Astrocyte (in vitro differentiated cells and primary cell): Measurements from ENCODE around the gene AK1. TPM values are rescaled to one million over a fixed set of nuclear protein-coding genes. Genes with fewer than 3 reads are reported as not detected.

ENCODE experiments used
- DNase-seq: peaks from one replicate; pipeline ENCODE4 v3.0.0-alpha.2; 2010; ENCODE audit warnings: low read depth
- FAIRE-seq: peaks from 2 replicates; lab custom pipeline; 2011; peaks lifted over from hg19 to GRCh38; lab: Jason Lieb, UNC
- H2AFZ ChIP-seq: 2 replicates; pipeline ENCODE4 v1.6.0; 2012; ENCODE audit warnings: low read depth, low read length, inconsistent platforms
- H3K27ac ChIP-seq: 2 replicates; pipeline ENCODE4 v1.5.1; 2011; ENCODE audit warnings: low read depth, low read length, inconsistent platforms
- H3K27me3 ChIP-seq: 2 replicates; pipeline ENCODE4 v1.6.0; 2011; ENCODE audit warnings: low read length, inconsistent platforms; ENCODE audit not compliant: insufficient read depth
- H3K36me3 ChIP-seq: 2 replicates; pipeline ENCODE4 v1.5.1; 2011; ENCODE audit warnings: low read length, inconsistent platforms; ENCODE audit not compliant: insufficient read depth
- H3K4me1 ChIP-seq: 2 replicates; pipeline ENCODE4 v1.5.1; 2011; ENCODE audit warnings: low read length, inconsistent platforms; ENCODE audit not compliant: insufficient read depth
- H3K4me2 ChIP-seq: 2 replicates; pipeline ENCODE4 v1.6.0; 2012; ENCODE audit warnings: low read length, inconsistent platforms
- H3K4me3 ChIP-seq: 2 replicates; pipeline ENCODE4 v1.5.1; 2011; ENCODE audit warnings: low read depth, mild to moderate bottlenecking, low read length, inconsistent platforms; ENCODE audit not compliant: insufficient read depth
- H3K79me2 ChIP-seq: 2 replicates; pipeline ENCODE4 v1.6.0; 2012; ENCODE audit warnings: mild to moderate bottlenecking, low read length, inconsistent platforms; ENCODE audit not compliant: insufficient read depth
- H3K9ac ChIP-seq: 2 replicates; pipeline ENCODE4 v1.6.0; 2012; ENCODE audit warnings: mild to moderate bottlenecking, low read length, inconsistent platforms
- H3K9me3 ChIP-seq: 2 replicates; pipeline ENCODE4 v1.5.1; 2012; ENCODE audit warnings: low read depth, mild to moderate bottlenecking, low read length, inconsistent platforms; ENCODE audit not compliant: insufficient read depth
- H4K20me1 ChIP-seq: 2 replicates; pipeline ENCODE4 v1.6.0; 2012; ENCODE audit warnings: low read length, inconsistent platforms; ENCODE audit not compliant: insufficient read depth
- H3K27ac Mint-ChIP-seq: one replicate; pipeline ENCODE4 v1.8.0; 2021; ENCODE audit warnings: mild to moderate bottlenecking, mixed read lengths; ENCODE audit not compliant: unreplicated experiment
- H3K27me3 Mint-ChIP-seq: one replicate; pipeline ENCODE4 v1.8.0; 2021; ENCODE audit warnings: low read depth, mixed read lengths; ENCODE audit not compliant: unreplicated experiment
- H3K36me3 Mint-ChIP-seq: one replicate; pipeline ENCODE4 v1.8.0; 2021; ENCODE audit warnings: low read depth, mixed read lengths; ENCODE audit not compliant: unreplicated experiment
- H3K4me1 Mint-ChIP-seq: one replicate; pipeline ENCODE4 v1.8.0; 2021; ENCODE audit warnings: low read depth, mixed read lengths; ENCODE audit not compliant: unreplicated experiment
- H3K4me3 Mint-ChIP-seq: one replicate; pipeline ENCODE4 v1.8.0; 2021; ENCODE audit warnings: mild to moderate bottlenecking, moderate library complexity, mixed read lengths; ENCODE audit not compliant: unreplicated experiment
- H3K9me3 Mint-ChIP-seq: one replicate; pipeline ENCODE4 v1.8.0; 2021; ENCODE audit warnings: mild to moderate bottlenecking, mixed read lengths; ENCODE audit not compliant: unreplicated experiment
- EZH2 ChIP-seq: IDR thresholded peaks from 2 replicates; pipeline ENCODE4 v1.6.1; 2012; ENCODE audit warnings: mild to moderate bottlenecking, low read length, inconsistent platforms; ENCODE audit not compliant: insufficient read depth
- total RNA-seq: library from RNA; stranded (reverse); gene quantifications from 2 replicates; pipeline ENCODE4 v1.2.1, GENCODE V29; 2021
- TF ChIP-seq, protein P1 (sequence below): IDR thresholded peaks from 2 replicates; pipeline ENCODE4 v1.5.1; 2011; ENCODE audit warnings: low read depth, mild to moderate bottlenecking, inconsistent platforms, low read length, moderate library complexity; ENCODE audit not compliant: insufficient read depth

AK1 gene
- total RNA-seq, 1 donor from 2014 or later, result 78.0 TPM

DNA sequence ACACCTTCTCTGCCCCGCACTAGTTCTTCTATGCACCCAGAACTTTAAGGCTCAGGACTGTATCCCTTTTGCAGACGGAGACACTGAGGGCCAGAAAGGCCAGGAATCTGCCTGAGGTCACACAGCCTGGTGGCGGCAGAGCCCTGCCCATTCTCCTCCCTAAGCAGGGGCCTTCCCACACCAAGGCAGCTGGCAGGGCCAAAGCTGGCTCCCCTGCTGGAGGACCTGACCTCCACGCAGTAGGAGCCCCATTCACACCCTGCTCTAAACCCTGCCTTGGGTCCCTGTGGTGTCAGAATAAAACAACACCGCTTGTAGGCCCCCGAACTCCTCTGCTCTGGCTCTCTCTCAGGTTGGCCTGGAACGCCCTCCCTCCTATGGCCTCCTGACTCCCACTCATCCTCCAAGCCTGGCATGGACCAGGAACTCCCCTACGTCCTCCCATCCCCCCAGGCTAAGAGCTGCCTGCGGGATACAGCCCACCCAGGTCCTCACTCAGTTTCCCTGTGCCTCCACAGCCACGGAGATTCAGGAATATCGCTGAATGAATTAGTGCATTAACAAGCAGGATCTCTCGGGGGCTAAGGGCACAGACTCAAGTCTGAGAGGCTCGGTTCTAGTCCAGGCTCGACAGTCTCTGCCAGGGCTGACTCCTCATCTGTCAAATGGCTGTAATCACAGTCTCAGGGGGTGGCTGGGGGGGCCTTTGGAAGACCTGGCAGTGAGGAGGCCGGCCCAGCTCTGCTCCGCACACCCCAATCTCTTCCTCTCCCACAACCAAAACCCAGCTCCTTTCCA lies 19.1 kb upstream of the AK1 start:
- no peak overlapping the region for H3K9ac ChIP-seq
- DNase-seq (no peak), FAIRE-seq (no peak)
- peaks cover 36% of the 10 kb centered on the region for H3K36me3 ChIP-seq
- H3K4me1 Mint-ChIP-seq, result peaks cover 13% of the 10 kb centered on the region
- peaks cover 31% of the 10 kb centered on the region for H3K79me2 ChIP-seq
- H3K4me2 ChIP-seq, result peak overlapping the region; percentile 83
- H3K9me3 Mint-ChIP-seq, result no peaks in the 10 kb centered on the region
- H3K27ac ChIP-seq, result no peak overlapping the region
- H3K27me3 ChIP-seq, result no peaks in the 10 kb centered on the region
- H3K36me3 Mint-ChIP-seq, result peaks cover 37% of the 10 kb centered on the region
- no peak overlapping the region for H2AFZ ChIP-seq
- TF ChIP-seq EZH2, result no peak
- TF ChIP-seq, protein P1, sequence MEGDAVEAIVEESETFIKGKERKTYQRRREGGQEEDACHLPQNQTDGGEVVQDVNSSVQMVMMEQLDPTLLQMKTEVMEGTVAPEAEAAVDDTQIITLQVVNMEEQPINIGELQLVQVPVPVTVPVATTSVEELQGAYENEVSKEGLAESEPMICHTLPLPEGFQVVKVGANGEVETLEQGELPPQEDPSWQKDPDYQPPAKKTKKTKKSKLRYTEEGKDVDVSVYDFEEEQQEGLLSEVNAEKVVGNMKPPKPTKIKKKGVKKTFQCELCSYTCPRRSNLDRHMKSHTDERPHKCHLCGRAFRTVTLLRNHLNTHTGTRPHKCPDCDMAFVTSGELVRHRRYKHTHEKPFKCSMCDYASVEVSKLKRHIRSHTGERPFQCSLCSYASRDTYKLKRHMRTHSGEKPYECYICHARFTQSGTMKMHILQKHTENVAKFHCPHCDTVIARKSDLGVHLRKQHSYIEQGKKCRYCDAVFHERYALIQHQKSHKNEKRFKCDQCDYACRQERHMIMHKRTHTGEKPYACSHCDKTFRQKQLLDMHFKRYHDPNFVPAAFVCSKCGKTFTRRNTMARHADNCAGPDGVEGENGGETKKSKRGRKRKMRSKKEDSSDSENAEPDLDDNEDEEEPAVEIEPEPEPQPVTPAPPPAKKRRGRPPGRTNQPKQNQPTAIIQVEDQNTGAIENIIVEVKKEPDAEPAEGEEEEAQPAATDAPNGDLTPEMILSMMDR, result no peak
- H3K27ac Mint-ChIP-seq, result no peak overlapping the region
- no peak overlapping the region for H3K4me3 ChIP-seq
- peaks cover 38% of the 10 kb centered on the region for H4K20me1 ChIP-seq
- H3K4me3 Mint-ChIP-seq, result no peak overlapping the region
- peaks cover 13% of the 10 kb centered on the region for H3K9me3 ChIP-seq
- no peaks in the 10 kb centered on the region for H3K27me3 Mint-ChIP-seq
- peaks cover 24% of the 10 kb centered on the region for H3K4me1 ChIP-seq

- no peaks in the 10 kb centered on the region for H3K9me3 Mint-ChIP-seq
- Histone ChIP-seq H3K27ac (no peak overlapping the region), H3K79me2 (peaks cover 31% of the 10 kb centered on the region), H2AFZ (no peak overlapping the region), H3K27me3 (no peaks in the 10 kb centered on the region), H3K4me2 (no peak overlapping the region), H3K4me1 (peaks cover 24% of the 10 kb centered on the region), H3K4me3 (no peak overlapping the region), H3K36me3 (peaks cover 40% of the 10 kb centered on the region), H3K9ac (no peak overlapping the region), H3K9me3 (peaks cover 13% of the 10 kb centered on the region), H4K20me1 (peaks cover 42% of the 10 kb centered on the region)
- no peak overlapping the region for H3K4me3 Mint-ChIP-seq
- H3K27ac Mint-ChIP-seq, result no peak overlapping the region
- FAIRE-seq (no peak), DNase-seq (no peak)
- peaks cover 39% of the 10 kb centered on the region for H3K36me3 Mint-ChIP-seq
- H3K4me1 Mint-ChIP-seq, result peaks cover 13% of the 10 kb centered on the region
- H3K27me3 Mint-ChIP-seq, result no peaks in the 10 kb centered on the region
- TF ChIP-seq, protein P1, result no peak
- no peak for TF ChIP-seq EZH2
Observed at GRCh38 chr9:127895811-127896210, 18.3 kb upstream of the AK1 start.

GRCh38 chr9:127893392-127893791 lies 15.9 kb upstream of the AK1 start:
- Histone ChIP-seq H3K4me2 (no peak overlapping the region), H3K9ac (no peak overlapping the region), H4K20me1 (peaks cover 43% of the 10 kb centered on the region), H3K27ac (no peak overlapping the region), H3K27me3 (no peaks in the 10 kb centered on the region), H2AFZ (no peak overlapping the region), H3K79me2 (peaks cover 23% of the 10 kb centered on the region), H3K4me1 (peaks cover 12% of the 10 kb centered on the region), H3K4me3 (no peak overlapping the region), H3K36me3 (peaks cover 41% of the 10 kb centered on the region), H3K9me3 (peaks cover 13% of the 10 kb centered on the region)
- DNase-seq (no peak), FAIRE-seq (no peak)
- peaks cover 46% of the 10 kb centered on the region for H3K36me3 Mint-ChIP-seq
- H3K4me3 Mint-ChIP-seq, result no peak overlapping the region
- peaks cover 13% of the 10 kb centered on the region for H3K4me1 Mint-ChIP-seq
- H3K27me3 Mint-ChIP-seq, result no peaks in the 10 kb centered on the region
- H3K9me3 Mint-ChIP-seq, result no peaks in the 10 kb centered on the region
- H3K27ac Mint-ChIP-seq, result no peak overlapping the region
- TF ChIP-seq EZH2, result no peak
- TF ChIP-seq, protein P1, result no peak
